SU-DHL-6 (cell line): Measurements from ENCODE around the gene LRPAP1.
"Not testable (repeated sequence)": the region's sequence is repeated elsewhere in the genome, so short reads cannot be mapped to it uniquely, and the experiment has no call there.

Experiments used
- CTCF ChIP-seq: fragments of 200-600 bp; sonication (generic); IDR thresholded peaks from one replicate; pipeline ENCODE4 v1.5.1; 2017; ENCODE audit warnings: antibody characterized with exemption, mild to moderate bottlenecking, low read length, moderate library complexity; ENCODE audit not compliant: insufficient read depth, poor library complexity, severe bottlenecking
- EZH2phosphoT487 ChIP-seq: fragments of 200-600 bp; sonication (generic), shearing (Covaris generic); conservative IDR thresholded peaks from 2 replicates; pipeline ENCODE4 v1.6.1; 2018; ENCODE audit warnings: mild to moderate bottlenecking, antibody characterized with exemption, low read length, moderate library complexity, mixed read lengths

DNA sequence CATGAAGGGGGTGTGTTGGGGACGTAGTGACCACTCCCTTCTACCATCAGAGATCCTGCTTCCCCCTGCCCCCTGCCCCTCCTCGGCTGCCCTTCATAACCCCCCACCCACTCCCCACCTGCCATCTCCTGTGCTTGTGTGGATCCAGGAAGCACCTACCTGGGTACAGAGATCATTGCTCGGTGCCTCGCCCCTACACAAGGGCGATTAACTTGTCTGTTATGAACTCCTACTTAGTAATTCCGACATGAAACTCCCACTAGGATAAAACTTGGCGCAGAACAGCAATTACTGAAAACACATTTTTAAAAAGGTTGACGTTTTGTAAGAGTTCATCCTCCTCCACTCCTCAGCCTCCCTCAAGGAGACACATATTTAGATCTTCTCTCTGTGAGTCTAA is 11.2 kb upstream of the LRPAP1 start:
- not testable (repeated sequence) for TF ChIP-seq CTCF, EZH2phosphoT487
